Tibial artery (tissue), 4 donors: Measurements from ENCODE around the gene HSPB1.

Experiments used
- DNase-seq, 2 donors: peaks; one replicate each; pipeline ENCODE4 v3.0.0-alpha.2; 2019
- H3K27ac ChIP-seq, 2 donors: fragments of 200-600 bp; sonication (generic) in 1 of 2; 1 replicate in 1 of 2; 2 replicates in 1 of 2; pipeline ENCODE4 v1.5.1; 2018 to 2019; ENCODE audit warnings: mild to moderate bottlenecking in 1 of 2
- H3K27me3 ChIP-seq, 2 donors: fragments of 200-600 bp; sonication (generic) in 1 of 2; one replicate each; pipeline versions ENCODE4 v1.5.1 to v1.6.0; 2016 to 2019
- H3K36me3 ChIP-seq, 3 donors: fragments of 200-600 bp; sonication (generic) in 2 of 3; one replicate each; pipeline ENCODE4 v1.5.1; 2016 to 2019; ENCODE audit warnings: mild to moderate bottlenecking in 2 of 3
- H3K4me1 ChIP-seq, 4 donors: fragments of 200-600 bp; sonication (generic) in 2 of 4; 1 replicate in 3 of 4; 2 replicates in 1 of 4; pipeline ENCODE4 v1.5.1; 2016 to 2019
- H3K4me3 ChIP-seq, 2 donors: fragments of 200-600 bp; sonication (generic) in 1 of 2; 1 replicate in 1 of 2; 2 replicates in 1 of 2; pipeline ENCODE4 v1.5.1; 2018 to 2019; ENCODE audit warnings: mild to moderate bottlenecking in 2 of 2
- H3K9me3 ChIP-seq, 3 donors: fragments of 200-600 bp; sonication (generic) in 1 of 3; one replicate each; pipeline ENCODE4 v1.5.1; 2016 to 2019
- CTCF ChIP-seq, 2 experiments: fragments of 200-600 bp in 1 of 2; fragments of 450-650 bp in 1 of 2; IDR thresholded peaks; one replicate each; pipeline ENCODE4 v1.5.1; 2017 to 2019; ENCODE audit warnings: antibody characterized with exemption in 2 of 2, mild to moderate bottlenecking in 1 of 2, moderate library complexity in 1 of 2
- intact Hi-C: fragments of 100-400 bp; cut with DNase I; formaldehyde crosslinking; loops from one replicate; pipeline ENCODE4 v1.15.0; 2023; ENCODE audit warnings: low total_unique reads

The HSPB1 gene

GRCh38 chr7:76261329-76261728 lies 41.1 kb upstream of the HSPB1 start:
- no peak for TF ChIP-seq CTCF (IDR thresholded peaks at IDR 0.05)
- Histone ChIP-seq H3K4me3 (no peak overlapping the region), H3K27ac (no peak overlapping the region), H3K9me3 (no peaks in the 10 kb centered on the region), H3K27me3 (peaks cover 0 to 58% of the 10 kb centered on the region in 2 donors), H3K4me1 (peaks cover 0 to 9% (median 8%) of the 10 kb centered on the region in 4 donors), H3K36me3 (no peaks in the 10 kb centered on the region)
- intact Hi-C loops, result no loop called here
- DNase-seq, result no peak

- Histone ChIP-seq H3K4me3 (no peak overlapping the region), H3K4me1 (peaks cover 0 to 12% (median 11%) of the 10 kb centered on the region in 4 donors), H3K27ac (no peak overlapping the region), H3K9me3 (no peaks in the 10 kb centered on the region), H3K36me3 (no peaks in the 10 kb centered on the region), H3K27me3 (peaks cover 0 to 60% of the 10 kb centered on the region in 2 donors)
- DNase-seq, result no peak
- intact Hi-C loops, result no loop called here
- TF ChIP-seq CTCF (IDR thresholded peaks at IDR 0.05), result no peak
These were observed 40.5 kb upstream of the HSPB1 start for GRCh38 chr7:76261931-76262330.

GRCh38 chr7:76262683-76263402 lies 39.6 kb upstream of the HSPB1 start:
- Histone ChIP-seq H3K4me1 (peaks cover 0 to 21% (median 20%) of the 10 kb centered on the region in 4 donors), H3K9me3 (no peaks in the 10 kb centered on the region), H3K4me3 (no peak overlapping the region), H3K27me3 (peaks cover 0 to 65% of the 10 kb centered on the region in 2 donors), H3K27ac (no peak overlapping the region), H3K36me3 (no peaks in the 10 kb centered on the region)
- intact Hi-C loops, result no loop called here
- TF ChIP-seq CTCF (IDR thresholded peaks at IDR 0.05), result peak; percentile 44 to 53
- no peak for DNase-seq

- intact Hi-C loops, result no loop called here
- Histone ChIP-seq H3K36me3 (no peaks in the 10 kb centered on the region), H3K9me3 (no peaks in the 10 kb centered on the region), H3K27me3 (peaks cover 0 to 65% of the 10 kb centered on the region in 2 donors), H3K27ac (no peak overlapping the region), H3K4me3 (no peak overlapping the region), H3K4me1 (peaks cover 0 to 24% (median 19%) of the 10 kb centered on the region in 4 donors)
- no peak for DNase-seq
- no peak for TF ChIP-seq CTCF (IDR thresholded peaks at IDR 0.05)
These were observed 37.2 kb upstream of the HSPB1 start for GRCh38 chr7:76265299-76265698.

- no peak overlapping the region for H3K27ac ChIP-seq
- H3K4me3 ChIP-seq, result peak overlapping the region; percentile 6 to 32
- TF ChIP-seq CTCF (IDR thresholded peaks at IDR 0.05), result no peak
- no peak for DNase-seq
- peaks cover 0 to 59% of the 10 kb centered on the region in 2 donors for H3K27me3 ChIP-seq
- no peaks in the 10 kb centered on the region for H3K9me3 ChIP-seq
- intact Hi-C loops, result no loop called here
- H3K36me3 ChIP-seq, result no peaks in the 10 kb centered on the region
- peaks cover 0 to 23% (median 19%) of the 10 kb centered on the region in 4 donors for H3K4me1 ChIP-seq
These were observed 35.2 kb upstream of the HSPB1 start for GRCh38 chr7:76267107-76267893.
